GM19238 (cell line): ENCODE measurements around the gene NKX1-2.

ENCODE experiments used
- DNase-seq: peaks from one replicate; pipeline ENCODE4 v3.0.0; 2011; ENCODE audit warnings: low spot score; ENCODE audit not compliant: insufficient read length

The NKX1-2 gene

GRCh38 chr10:124417895-124418725 lies 31.7 kb downstream of the NKX1-2 start:
- no peak for DNase-seq

GRCh38 chr10:124416733-124417132 lies 33.1 kb downstream of the NKX1-2 start:
- no peak for DNase-seq

- DNase-seq, result no peak
Observed at GRCh38 chr10:124415210-124415609, 34.6 kb downstream of the NKX1-2 start.

- no peak for DNase-seq
Observed at GRCh38 chr10:124414076-124414475, 35.8 kb downstream of the NKX1-2 start.

- DNase-seq, result no peak
Observed at GRCh38 chr10:124409696-124410095, 40.1 kb downstream of the NKX1-2 start.

GRCh38 chr10:124408357-124408756 lies 41.5 kb downstream of the NKX1-2 start:
- DNase-seq, result no peak

- no peak for DNase-seq
Observed at GRCh38 chr10:124407456-124407855, 42.4 kb downstream of the NKX1-2 start.

- DNase-seq, result peak; percentile 58
Observed at GRCh38 chr10:124403548-124403947, 46.3 kb downstream of the NKX1-2 start.

GRCh38 chr10:124402273-124402672 lies 47.6 kb downstream of the NKX1-2 start:
- no peak for DNase-seq

- DNase-seq, result no peak
Observed at GRCh38 chr10:124401633-124402032, 48.2 kb downstream of the NKX1-2 start.
